Spleen (tissue), 11 donors: ENCODE results near the gene SPATA46. TPM values are rescaled to one million over a fixed set of nuclear protein-coding genes. Genes with fewer than 3 reads are reported as not detected.

ENCODE experiments used
- DNase-seq: peaks from one replicate; pipeline ENCODE4 v3.0.0-alpha.2; 2020
- H3K27ac ChIP-seq, 8 donors: fragments of 200-600 bp; sonication (generic) in 7 of 8; 1 replicate in 4 of 8; 2 replicates in 4 of 8; pipeline versions ENCODE4 v1.5.0 to v1.8.0; 2016 to 2021; ENCODE audit warnings: inconsistent platforms in 4 of 8, mild to moderate bottlenecking in 4 of 8, moderate library complexity in 1 of 8
- H3K27me3 ChIP-seq, 7 donors: fragments of 200-600 bp; sonication (generic) in 6 of 7; replicated peaks in 1 of 7; 1 replicate in 4 of 7; 2 replicates in 3 of 7; pipeline versions ENCODE4 v1.5.0 to v1.8.0; 2016 to 2021; ENCODE audit warnings: inconsistent platforms in 3 of 7, mild to moderate bottlenecking in 1 of 7
- H3K36me3 ChIP-seq, 6 donors: fragments of 200-600 bp; sonication (generic) in 5 of 6; 1 replicate in 4 of 6; 2 replicates in 2 of 6; pipeline versions ENCODE4 v1.5.0 to v1.8.0; 2016 to 2021; ENCODE audit warnings: inconsistent platforms in 2 of 6
- H3K4me1 ChIP-seq, 6 donors: fragments of 200-600 bp; sonication (generic) in 5 of 6; 1 replicate in 3 of 6; 2 replicates in 3 of 6; pipeline versions ENCODE4 v1.5.0 to v1.8.0; 2016 to 2021; ENCODE audit warnings: inconsistent platforms in 3 of 6
- H3K4me3 ChIP-seq, 8 donors: fragments of 200-600 bp; sonication (generic) in 7 of 8; 1 replicate in 4 of 8; 2 replicates in 4 of 8; pipeline versions ENCODE4 v1.5.0 to v1.8.0; 2016 to 2021; ENCODE audit warnings: inconsistent platforms in 4 of 8, mild to moderate bottlenecking in 4 of 8, moderate library complexity in 2 of 8
- H3K9me3 ChIP-seq, 8 donors: fragments of 200-600 bp; sonication (generic) in 7 of 8; 1 replicate in 4 of 8; 2 replicates in 4 of 8; pipeline versions ENCODE4 v1.5.0 to v1.8.0; 2016 to 2021; ENCODE audit warnings: inconsistent platforms in 4 of 8
- CTCF ChIP-seq, 11 experiments: fragments of 200-600 bp in 7 of 11; fragments of 450-650 bp in 4 of 11; sonication (generic) in 4 of 11; IDR thresholded peaks in 8 of 11; conservative IDR thresholded peaks in 3 of 11; 1 replicate in 7 of 11; 2 replicates in 4 of 11; pipeline versions ENCODE4 v1.4.0 to v1.8.0; 2016 to 2021; ENCODE audit warnings: antibody characterized with exemption in 11 of 11, inconsistent platforms in 4 of 11, mild to moderate bottlenecking in 1 of 11
- POLR2A ChIP-seq, 3 donors: fragments of 450-650 bp; IDR thresholded peaks; one replicate each; pipeline ENCODE4 v1.5.1; 2017; ENCODE audit warnings: antibody characterized with exemption in 3 of 3, mild to moderate bottlenecking in 1 of 3
- POLR2AphosphoS5 ChIP-seq, 3 donors: sonication (generic); formaldehyde crosslinking; IDR thresholded peaks; one replicate each; pipeline ENCODE4 v1.5.1; 2017; ENCODE audit warnings: antibody characterized with exemption in 3 of 3
- WGBS, 5 donors: extraction: QIAGEN DNeasy Blood & Tissue Kit in 3 of 5; methylation state at CpG; one replicate each; pipeline versions ENCODE4 v1.1.5 to v1.1.7; 2013 to 2018; 5-methylcytosine and 5-hydroxymethylcytosine counted together
- intact Hi-C: fragments of 100-400 bp; cut with DNase I; formaldehyde crosslinking; loops from one replicate; pipeline ENCODE4 v1.15.0; 2023; ENCODE audit warnings: low total_unique reads
- polyA plus RNA-seq, 3 donors: library from polyadenylated mRNA; stranded (reverse); fragments of 200-250 nt; gene quantifications; one replicate each; pipeline ENCODE4 v1.2.1, GENCODE V29; 2013
- total RNA-seq, 7 donors: library from RNA; depleted of rRNA in 3 of 7; stranded (reverse); fragments of >200 nt in 3 of 7; fragmentation: NEBNext Ultra II Directional in 4 of 7; extraction: Animal tissue kit (Norgen Biotek cat#: 25700) in 4 of 7; gene quantifications; one replicate each; pipeline versions ENCODE4 v1.1.0 to v1.2.1, GENCODE V29; 2016 to 2021
- donor health status: healthy with polysubstance abuse.
- donor health status: DM: no; HTN: no; CAD: no; lungs with moderate emphysema.
- donor health status: DM: no; HTN: no; CAD: no.
- donor health status: Bipolar disorder and iron deficiency.
- donor health status: healthy.
- donor health status: DM: no; HTN: no; CAD: no.
- donor health status: DM: yes; HTN: yes; CAD: no.

Gene SPATA46
- total and polyA plus RNA-seq, 10 donors: not detected

DNA sequence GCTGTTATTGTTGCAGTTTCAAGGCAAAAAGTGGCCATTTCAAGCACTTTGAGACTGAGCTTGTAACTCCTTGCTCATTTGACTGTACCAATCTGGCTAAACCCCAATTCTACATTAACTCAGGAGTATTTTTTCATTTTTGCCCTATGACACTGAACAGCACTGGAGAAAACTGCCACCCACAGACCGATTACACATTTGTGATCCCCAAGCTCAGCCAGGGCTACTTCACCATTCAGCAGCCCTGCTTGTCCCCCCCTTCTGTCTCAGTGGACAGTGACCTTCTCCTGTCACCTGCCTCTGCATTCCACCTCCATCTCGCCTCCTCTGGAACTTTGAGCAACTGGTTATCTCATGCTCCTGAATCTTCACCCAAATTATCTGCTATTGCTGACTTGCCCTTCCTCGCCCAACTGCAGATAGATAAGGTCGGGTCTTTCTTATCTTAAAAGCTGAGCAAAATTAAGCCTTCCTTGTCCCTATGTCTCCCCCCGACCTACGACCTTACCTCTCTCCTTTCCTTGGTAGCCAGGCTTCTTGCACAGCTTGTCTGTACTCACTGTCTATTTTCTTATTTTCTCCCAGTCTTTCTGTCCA, 25.3 kb downstream of the SPATA46 start:
- TF ChIP-seq POLR2AphosphoS5 (IDR thresholded peaks at IDR 0.05) (no peak), CTCF (IDR thresholded peaks at IDR 0.05 in 8 of 11, conservative IDR thresholded peaks at IDR 0.05 in 3 of 11) (no peak), POLR2A (IDR thresholded peaks at IDR 0.05) (no peak)
- DNase-seq: no peak
- intact Hi-C loops: no loop called here

GRCh38 chr1:162349635-162350330, 26.9 kb downstream of the SPATA46 start:
- intact Hi-C loops: no loop called here
- no peaks in the 10 kb centered on the region for H3K4me1 ChIP-seq
- WGBS, 5 donors: 63 to 72% (median 67%) methylated on average over 11 of the region's 11 CpGs
- TF ChIP-seq POLR2A (IDR thresholded peaks at IDR 0.05): no peak
- no peak for TF ChIP-seq CTCF (IDR thresholded peaks at IDR 0.05 in 8 of 11, conservative IDR thresholded peaks at IDR 0.05 in 3 of 11)
- no peak for TF ChIP-seq POLR2AphosphoS5 (IDR thresholded peaks at IDR 0.05)
- no peak overlapping the region for H3K27ac ChIP-seq
- H3K36me3 ChIP-seq: no peaks in the 10 kb centered on the region
- DNase-seq: no peak
- H3K27me3 ChIP-seq: no peaks in the 10 kb centered on the region
- no peaks in the 10 kb centered on the region for H3K9me3 ChIP-seq
- no peak overlapping the region for H3K4me3 ChIP-seq

More for the DNA sequence above, 25.3 kb downstream of the SPATA46 start:
- H3K4me1 ChIP-seq: no peaks in the 10 kb centered on the region
- no peak overlapping the region for H3K27ac ChIP-seq
- peaks cover 0 to 3% (median 0%) of the 10 kb centered on the region in 7 donors for H3K27me3 ChIP-seq
- no peak overlapping the region for H3K4me3 ChIP-seq
- WGBS, 5 donors: 78 to 88% (median 84%) methylated on average over 6 of the region's 6 CpGs
- peaks cover 0 to 14% (median 0%) of the 10 kb centered on the region in 6 donors for H3K36me3 ChIP-seq
- no peaks in the 10 kb centered on the region for H3K9me3 ChIP-seq

DNA sequence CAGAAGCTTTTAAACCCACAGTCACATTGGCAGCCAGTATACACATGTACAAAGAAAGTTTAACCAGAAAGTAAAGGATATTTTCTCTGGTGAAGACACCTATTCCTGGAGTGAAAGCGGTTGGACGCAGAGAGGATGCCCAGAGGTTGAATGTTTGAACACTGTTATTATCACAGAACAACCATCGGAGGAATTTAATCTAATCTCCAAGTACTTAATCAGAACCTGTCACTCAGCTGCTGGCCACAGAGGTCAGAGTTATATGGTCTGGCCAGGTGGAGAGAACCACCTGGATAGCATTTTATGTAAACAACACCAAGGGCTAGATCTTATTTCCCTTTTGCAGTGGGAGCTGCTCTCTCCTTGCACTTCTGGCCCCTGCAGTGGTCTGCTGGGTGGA, 29.4 kb downstream of the SPATA46 start:
- Histone ChIP-seq H3K27ac (no peak overlapping the region), H3K36me3 (no peaks in the 10 kb centered on the region), H3K4me1 (no peaks in the 10 kb centered on the region), H3K4me3 (no peak overlapping the region), H3K27me3 (no peaks in the 10 kb centered on the region), H3K9me3 (no peaks in the 10 kb centered on the region)
- intact Hi-C loops: no loop called here
- no peak for DNase-seq
- TF ChIP-seq CTCF (IDR thresholded peaks at IDR 0.05 in 8 of 11, conservative IDR thresholded peaks at IDR 0.05 in 3 of 11) (no peak), POLR2AphosphoS5 (IDR thresholded peaks at IDR 0.05) (no peak), POLR2A (IDR thresholded peaks at IDR 0.05) (no peak)
- WGBS, 5 donors: 62 to 67% (median 64%) methylated on average over 3 of the region's 3 CpGs

GRCh38 chr1:162343470-162343869, 33.2 kb downstream of the SPATA46 start:
- intact Hi-C loops: no loop called here
- Histone ChIP-seq H3K4me1 (no peaks in the 10 kb centered on the region), H3K27me3 (peaks cover 0 to 4% (median 0%) of the 10 kb centered on the region in 7 donors), H3K9me3 (no peaks in the 10 kb centered on the region), H3K27ac (no peak overlapping the region), H3K4me3 (no peak overlapping the region), H3K36me3 (no peaks in the 10 kb centered on the region)
- TF ChIP-seq POLR2A (IDR thresholded peaks at IDR 0.05) (no peak), POLR2AphosphoS5 (IDR thresholded peaks at IDR 0.05) (no peak), CTCF (IDR thresholded peaks at IDR 0.05 in 8 of 11, conservative IDR thresholded peaks at IDR 0.05 in 3 of 11) (no peak)
- DNase-seq: no peak
- 67 to 89% (median 72%) methylated on average over 5 of the region's 5 CpGs for WGBS, 5 donors
